SK-N-SH (cell line): ENCODE results near the gene DND1. TPM values are rescaled to one million over a fixed set of nuclear protein-coding genes. Genes with fewer than 3 reads are reported as not detected.

Experiments used
- CTCF ChIA-PET: fragments of 300-600, 350-600 bp; formaldehyde crosslinking; extraction: SDS; loops from one replicate; lab custom pipeline; 2021; lab: Yijun Ruan, JAX
- POLR2A ChIA-PET: fragments of 350-600 bp; sonication (Branson Sonifier 250); formaldehyde crosslinking; extraction: SDS; loops from one replicate; lab custom pipeline; 2020; ENCODE audit warnings: antibody characterized with exemption, inconsistent platforms; lab: Yijun Ruan, JAX
- DNase-seq: peaks from one replicate; pipeline ENCODE4 v3.0.0; 2012
- H2AFZ ChIP-seq: fragments of 200-600 bp; sonication (generic); 2 replicates; pipeline ENCODE4 v1.8.1; 2016; ENCODE audit warnings: antibody characterized with exemption, mild to moderate bottlenecking, low read depth
- H3F3A ChIP-seq: fragments of 200-600 bp; sonication (generic); replicated peaks from 2 replicates; pipeline ENCODE3; 2016; ENCODE audit warnings: antibody characterized with exemption, mild to moderate bottlenecking; ENCODE audit not compliant: insufficient read depth
- H3K27ac ChIP-seq, 2 experiments: fragments of 200-500 bp in 1 of 2; fragments of 200-600 bp in 1 of 2; sonication (Bioruptor generic) in 1 of 2; sonication (generic), shearing (Covaris generic) in 1 of 2; 2 replicates each; pipeline versions ENCODE4 v1.5.1 to v1.6.1; 2014 to 2016; ENCODE audit warnings: low read depth in 2 of 2, inconsistent platforms in 1 of 2, low read length in 1 of 2, mild to moderate bottlenecking in 1 of 2, mixed read lengths in 1 of 2
- H3K27me3 ChIP-seq: fragments of 200-600 bp; sonication (generic), shearing (Covaris generic); 2 replicates; pipeline ENCODE4 v1.6.1; 2016; ENCODE audit warnings: mixed run types; ENCODE audit not compliant: insufficient read depth
- H3K36me3 ChIP-seq, 2 experiments: fragments of 200-500 bp in 1 of 2; fragments of 200-600 bp in 1 of 2; sonication (Bioruptor generic) in 1 of 2; sonication (generic) in 1 of 2; replicated peaks in 1 of 2; 2 replicates each; pipeline versions ENCODE3 to v1.5.1; 2014 to 2016; ENCODE audit warnings: low read length in 1 of 2, mild to moderate bottlenecking in 1 of 2; ENCODE audit not compliant: insufficient read depth in 2 of 2, control insufficient read depth in 1 of 2
- H3K4me1 ChIP-seq, 2 experiments: fragments of 200-500 bp in 1 of 2; fragments of 200-600 bp in 1 of 2; sonication (Bioruptor generic) in 1 of 2; sonication (generic), shearing (Covaris generic) in 1 of 2; 2 replicates each; pipeline versions ENCODE4 v1.5.1 to v1.6.1; 2014 to 2016; ENCODE audit warnings: low read depth in 1 of 2, low read length in 1 of 2, mixed run types in 1 of 2; ENCODE audit not compliant: insufficient read depth in 2 of 2, control insufficient read depth in 1 of 2
- H3K4me2 ChIP-seq: fragments of 200-600 bp; sonication (generic), shearing (Covaris generic); 2 replicates; pipeline ENCODE4 v1.6.1; 2017; ENCODE audit warnings: mixed run types
- H3K4me3 ChIP-seq, 2 experiments: fragments of 200-500 bp in 1 of 2; fragments of 200-600 bp in 1 of 2; sonication (Bioruptor generic) in 1 of 2; sonication (generic), shearing (Covaris generic) in 1 of 2; 2 replicates each; pipeline versions ENCODE4 v1.5.1 to v1.8.1; 2014 to 2016; ENCODE audit warnings: low read depth in 2 of 2, inconsistent platforms in 1 of 2, low read length in 1 of 2, mild to moderate bottlenecking in 1 of 2, mixed read lengths in 1 of 2, moderate library complexity in 1 of 2
- H3K79me2 ChIP-seq: fragments of 200-600 bp; sonication (generic); 2 replicates; pipeline ENCODE4 v1.8.1; 2017; ENCODE audit warnings: mild to moderate bottlenecking; ENCODE audit not compliant: insufficient read depth
- H3K9ac ChIP-seq: fragments of 200-600 bp; sonication (generic); 2 replicates; pipeline ENCODE4 v1.6.1; 2017; ENCODE audit warnings: mixed run types
- H3K9me2 ChIP-seq: fragments of 200-600 bp; sonication (generic); 2 replicates; pipeline ENCODE4 v1.6.1; 2017; ENCODE audit warnings: mixed run types
- H3K9me3 ChIP-seq: fragments of 200-600 bp; sonication (generic); 2 replicates; pipeline ENCODE4 v1.6.1; 2017; ENCODE audit warnings: mixed run types, mild to moderate bottlenecking, moderate library complexity
- H4K20me1 ChIP-seq: fragments of 200-600 bp; sonication (generic); 2 replicates; pipeline ENCODE4 v1.6.1; 2017; ENCODE audit warnings: mild to moderate bottlenecking, mixed run types; ENCODE audit not compliant: insufficient read depth
- CTCF ChIP-seq: fragments of 200-600 bp; sonication (generic); IDR thresholded peaks from 2 replicates; pipeline ENCODE4 v1.6.1; 2017; ENCODE audit warnings: antibody characterized with exemption, mild to moderate bottlenecking, moderate library complexity
- ELF1 ChIP-seq: IDR thresholded peaks from 2 replicates; pipeline ENCODE4 v1.4.0; 2012
- EP300 ChIP-seq, 2 experiments: IDR thresholded peaks; 2 replicates each; pipeline versions ENCODE4 v1.4.0 to v1.6.1; 2012; ENCODE audit warnings: borderline replicate concordance in 1 of 2, low read depth in 1 of 2, low read length in 1 of 2
- EZH2phosphoT487 ChIP-seq: fragments of 200-600 bp; sonication (generic); IDR thresholded peaks from 2 replicates; pipeline ENCODE4 v1.6.1; 2017; ENCODE audit warnings: low read depth, mixed run types, mild to moderate bottlenecking, antibody characterized with exemption, moderate library complexity, borderline replicate concordance
- FOSL2 ChIP-seq: IDR thresholded peaks from 2 replicates; pipeline ENCODE4 v1.4.0; 2012; ENCODE audit warnings: low read depth, mild to moderate bottlenecking, moderate library complexity, borderline replicate concordance
- FOXM1 ChIP-seq: IDR thresholded peaks from 2 replicates; pipeline ENCODE4 v1.4.0; 2012; ENCODE audit warnings: low read depth, mild to moderate bottlenecking
- GABPA ChIP-seq: IDR thresholded peaks from 2 replicates; pipeline ENCODE4 v1.4.0; 2012; ENCODE audit warnings: low read depth, mild to moderate bottlenecking
- GATA2 ChIP-seq: sonication (generic); formaldehyde crosslinking; IDR thresholded peaks from 2 replicates; pipeline ENCODE4 v1.5.0; 2020; ENCODE audit warnings: mild to moderate bottlenecking, missing genetic modification reagents
- IRF3 ChIP-seq: fragments of 150-350 bp; IDR thresholded peaks from 2 replicates; pipeline ENCODE4 v1.6.1; 2016; ENCODE audit warnings: mild to moderate bottlenecking, low read depth, low read length
- JUND ChIP-seq: IDR thresholded peaks from 2 replicates; pipeline ENCODE4 v1.4.0; 2012
- NRF1 ChIP-seq: IDR thresholded peaks from 2 replicates; pipeline ENCODE4 v1.6.1; 2012; ENCODE audit warnings: low read depth, mild to moderate bottlenecking, low read length
- PBX3 ChIP-seq: IDR thresholded peaks from 2 replicates; pipeline ENCODE4; 2012
- REST ChIP-seq: IDR thresholded peaks from 2 replicates; pipeline ENCODE4 v1.6.1; 2012; ENCODE audit warnings: mild to moderate bottlenecking, low read depth, low read length, moderate library complexity
- RFX5 ChIP-seq: IDR thresholded peaks from 2 replicates; pipeline ENCODE4 v1.6.1; 2012; ENCODE audit warnings: mild to moderate bottlenecking, improper control_type of control experiment, low read length
- SMC3 ChIP-seq: IDR thresholded peaks from 2 replicates; pipeline ENCODE4 v1.6.1; 2012; ENCODE audit warnings: low read depth, low read length, improper control_type of control experiment
- TCF12 ChIP-seq: IDR thresholded peaks from 2 replicates; pipeline ENCODE4 v1.4.0; 2012
- USF1 ChIP-seq: IDR thresholded peaks from 2 replicates; pipeline ENCODE4 v1.4.0; 2012; ENCODE audit warnings: low read depth, borderline replicate concordance
- YY1 ChIP-seq: IDR thresholded peaks from 2 replicates; pipeline ENCODE4 v1.4.0; 2012; ENCODE audit warnings: low read depth, mild to moderate bottlenecking
- WGBS: methylation state at CpG from one replicate; pipeline ENCODE4 v1.1.6; 2017; ENCODE audit warnings: low lambda C conversion rate; 5-methylcytosine and 5-hydroxymethylcytosine counted together
- polyA plus RNA-seq, 3 experiments: library from polyadenylated mRNA; depleted of rRNA; stranded (reverse); fragments of >200 nt; gene quantifications; 2 replicates each; pipeline ENCODE4 v1.2.3, GENCODE V29; 2012

The DND1 gene
- polyA plus RNA-seq, 1 of the 3 experiments (the other 2 are of a cell fraction) = 1.2 TPM

- H3K4me2 ChIP-seq = no peak within 1 kb of the TSS
- no peaks in the 10 kb centered on the region for H4K20me1 ChIP-seq
- H3K9me2 ChIP-seq = no peaks in the 10 kb centered on the region
- H3K4me3 ChIP-seq = no peak within 1 kb of the TSS
- H3K4me1 ChIP-seq = no peaks in the 10 kb centered on the region
- ChIA-PET POLR2A (no interaction called here), CTCF (no interaction called here)
- H3K27me3 ChIP-seq = no peaks in the 10 kb centered on the region
- no peaks in the 10 kb centered on the region for H3K9me3 ChIP-seq
- no peaks in the 10 kb centered on the region for H3K79me2 ChIP-seq
- H3K27ac ChIP-seq = no peak within 1 kb of the TSS
- H3K36me3 ChIP-seq = no peaks in the 10 kb centered on the region
- no peaks in the 10 kb centered on the region for H3F3A ChIP-seq
- H3K9ac ChIP-seq = no peak within 1 kb of the TSS
- TF ChIP-seq FOSL2 = no peak
- TF ChIP-seq GATA2 (CRISPR knock-in tag) = no peak
- no peak for TF ChIP-seq TCF12
- TF ChIP-seq CTCF = no peak
- TF ChIP-seq RFX5 = no peak
- WGBS = 71% methylated on average over 12 of the region's 16 CpGs
- no peak for DNase-seq
- H2AFZ ChIP-seq = no peak within 1 kb of the TSS
These were observed 40.3 kb downstream of the DND1 start, which contains the start of gene CD14 for GRCh38 chr5:140633021-140633471. Gene CD14, minus strand, starts transcription at chr5:140633175. Its CDS starts 104 bp downstream, at chr5:140633071.

- Histone ChIP-seq H3K27ac (no peak overlapping the region), H3K36me3 (no peaks in the 10 kb centered on the region), H3K4me2 (no peak overlapping the region), H3K27me3 (no peaks in the 10 kb centered on the region), H3F3A (no peaks in the 10 kb centered on the region), H3K4me3 (no peak overlapping the region), H3K4me1 (no peaks in the 10 kb centered on the region), H2AFZ (no peak overlapping the region), H3K9me2 (no peaks in the 10 kb centered on the region), H4K20me1 (no peaks in the 10 kb centered on the region), H3K9me3 (no peaks in the 10 kb centered on the region), H3K9ac (no peak overlapping the region), H3K79me2 (no peaks in the 10 kb centered on the region)
- no peak for DNase-seq
- POLR2A ChIA-PET = no interaction called here
- CTCF ChIA-PET = no interaction called here
- WGBS = 88% methylated on average over 34 of the region's 51 CpGs
- TF ChIP-seq RFX5 (no peak), YY1 (no peak), EP300 (IDR thresholded peaks at IDR 0.05; ENCODE audit: borderline replicate concordance in 1 of 2, low read depth in 1 of 2, low read length in 1 of 2) (no peak), FOXM1 (no peak), PBX3 (no peak), SMC3 (no peak), NRF1 (no peak), REST (no peak), GABPA (no peak), USF1 (no peak), EZH2phosphoT487 (no peak), ELF1 (no peak), JUND (no peak), IRF3 (no peak), FOSL2 (no peak)
These were observed 40.9 kb downstream of the DND1 start for GRCh38 chr5:140632366-140633020.
